ENCODE data around the gene TBCD.

DNA sequence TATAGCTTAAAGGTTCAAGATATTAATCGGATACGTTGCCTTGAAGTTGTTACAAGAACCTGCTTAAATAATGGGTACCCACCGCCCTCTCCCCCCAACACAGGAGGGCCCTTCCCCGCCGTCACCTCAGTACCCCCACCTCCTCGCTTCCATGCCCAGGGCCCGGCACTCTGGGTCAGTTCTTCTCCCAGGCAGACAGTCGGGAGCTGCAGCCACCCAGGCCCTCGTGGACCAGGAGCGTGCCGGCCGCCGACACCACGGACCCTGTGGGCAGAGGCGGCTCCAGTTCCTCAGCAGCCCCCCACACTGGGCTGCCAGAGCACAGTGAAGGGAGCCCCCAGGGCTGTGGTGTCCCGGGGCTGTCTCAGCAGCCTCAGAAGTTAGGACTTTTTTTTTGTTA lies 168.8 kb downstream of the TBCD start:
- TF ChIP-seq CTCF (IDR thresholded peaks at IDR 0.05; ENCODE audit: insufficient read depth, low read depth, low read length), result no peak
- no peak for TF ChIP-seq EZH2 (IDR thresholded peaks at IDR 0.05; ENCODE audit: insufficient read depth, low read length)
